ENCODE measurements around the gene FXYD4. TPM values are rescaled to one million over a fixed set of nuclear protein-coding genes. Genes with fewer than 3 reads are reported as not detected.
A peak's percentile ranks its signal among the peaks of the same experiment; 100 is the strongest.
"Not testable (repeated sequence)": the region's sequence is repeated elsewhere in the genome, so short reads cannot be mapped to it uniquely, and the experiment has no call there.

The FXYD4 gene
- total RNA-seq, 1 donor from 2014 or later, result 1.1 TPM

GRCh38 chr10:43390333-43390732 is 18.9 kb downstream of the FXYD4 start:
- intact Hi-C loops (cut with DNase I), result no loop called here
- no peaks in the 10 kb centered on the region for H3K27me3 ChIP-seq
- no peak overlapping the region for H3K27ac ChIP-seq
- ATAC-seq, result no peak
- no peak overlapping the region for H3K4me3 ChIP-seq
- no peaks in the 10 kb centered on the region for H3K9me3 ChIP-seq
- no peak for TF ChIP-seq CTCF (IDR thresholded peaks at IDR 0.05)
- DNase-seq, result no peak
- H3K36me3 ChIP-seq, result peaks cover 99% of the 10 kb centered on the region
- peaks cover 24% of the 10 kb centered on the region for H3K4me1 ChIP-seq

GRCh38 chr10:43390759-43391158 is 19.3 kb downstream of the FXYD4 start:
- H3K4me3 ChIP-seq, result no peak overlapping the region
- H3K4me1 ChIP-seq, result peaks cover 27% of the 10 kb centered on the region
- intact Hi-C loops (cut with DNase I), result no loop called here
- TF ChIP-seq CTCF (IDR thresholded peaks at IDR 0.05), result peak; percentile 39
- ATAC-seq (peak; percentile 73), DNase-seq (no peak)
- H3K27ac ChIP-seq, result no peak overlapping the region
- H3K36me3 ChIP-seq, result peaks cover 94% of the 10 kb centered on the region
- H3K9me3 ChIP-seq, result no peaks in the 10 kb centered on the region
- no peaks in the 10 kb centered on the region for H3K27me3 ChIP-seq

GRCh38 chr10:43391496-43391895 is 20.1 kb downstream of the FXYD4 start:
- peaks cover 32% of the 10 kb centered on the region for H3K4me1 ChIP-seq
- H3K36me3 ChIP-seq, result peaks cover 87% of the 10 kb centered on the region
- no peak for DNase-seq
- no peak overlapping the region for H3K27ac ChIP-seq
- intact Hi-C loops (cut with DNase I), result no loop called here
- ATAC-seq, result no peak
- no peaks in the 10 kb centered on the region for H3K27me3 ChIP-seq
- TF ChIP-seq CTCF (IDR thresholded peaks at IDR 0.05), result no peak
- no peak overlapping the region for H3K4me3 ChIP-seq
- no peaks in the 10 kb centered on the region for H3K9me3 ChIP-seq

GRCh38 chr10:43392748-43393147 is 21.3 kb downstream of the FXYD4 start:
- intact Hi-C loops (cut with DNase I), result no loop called here
- Histone ChIP-seq H3K36me3 (peaks cover 74% of the 10 kb centered on the region), H3K4me1 (peaks cover 34% of the 10 kb centered on the region), H3K27ac (no peak overlapping the region), H3K27me3 (no peaks in the 10 kb centered on the region), H3K9me3 (no peaks in the 10 kb centered on the region), H3K4me3 (no peak overlapping the region)
- TF ChIP-seq CTCF (IDR thresholded peaks at IDR 0.05), result no peak
- ATAC-seq, result no peak
- DNase-seq, result no peak

- H3K9me3 ChIP-seq; DNase-seq; intact Hi-C loops (cut with DNase I); H3K27me3 ChIP-seq; H3K27ac ChIP-seq; H3K4me3 ChIP-seq; ATAC-seq: not testable (repeated sequence)
- peaks cover 70% of the 10 kb centered on the region for H3K36me3 ChIP-seq
- peaks cover 39% of the 10 kb centered on the region for H3K4me1 ChIP-seq
These were observed 21.8 kb downstream of the FXYD4 start for GRCh38 chr10:43393186-43393585.

GRCh38 chr10:43393606-43394360 is 22.3 kb downstream of the FXYD4 start:
- ATAC-seq (no peak), DNase-seq (no peak)
- Histone ChIP-seq H3K27ac (no peak overlapping the region), H3K9me3 (no peaks in the 10 kb centered on the region), H3K27me3 (no peaks in the 10 kb centered on the region), H3K4me3 (no peak overlapping the region), H3K36me3 (peaks cover 64% of the 10 kb centered on the region), H3K4me1 (peaks cover 45% of the 10 kb centered on the region)
- no peak for TF ChIP-seq CTCF (IDR thresholded peaks at IDR 0.05)
- intact Hi-C loops (cut with DNase I), result no loop called here

Measured in upper lobe of right lung (tissue), 1 donor.